Naive thymus-derived CD4-positive, alpha-beta T cell (primary cell): ENCODE results near the gene DACH1. TPM values are rescaled to one million over a fixed set of nuclear protein-coding genes. Genes with fewer than 3 reads are reported as not detected.

Source experiments
- ATAC-seq: fragments of 150-1000 bp; cut with Tn5 transposase; 2 replicates; pipeline ENCODE4 v1.10.0; 2021; ENCODE audit warnings: mild to moderate bottlenecking, moderate library complexity
- CTCF ChIA-PET: fragments of 350-600 bp; sonication (Branson Sonifier 250); formaldehyde crosslinking; loops from one replicate; lab custom pipeline; 2021; ENCODE audit warnings: antibody characterized with exemption; lab: Charles Lee
- POLR2A ChIA-PET: fragments of 350-600 bp; sonication (Branson Sonifier 250); formaldehyde crosslinking; loops from one replicate; lab custom pipeline; 2021; ENCODE audit warnings: antibody characterized with exemption, inconsistent platforms; lab: Charles Lee
- DNase-seq, 9 donors: peaks; one replicate each; pipeline versions ENCODE4 v3.0.0 to v3.0.0-alpha.2; 2020 to 2022; ENCODE audit warnings: mixed read lengths in 1 of 9
- H3K27ac ChIP-seq: one replicate; pipeline ENCODE4 v1.7.0; 2013; ENCODE audit warnings: mild to moderate bottlenecking, low read depth, low read length, moderate library complexity
- H3K27me3 ChIP-seq, 2 donors: one replicate each; pipeline ENCODE4 v1.7.0; 2013; ENCODE audit warnings: low read length in 2 of 2, mild to moderate bottlenecking in 2 of 2, moderate library complexity in 2 of 2; ENCODE audit not compliant: control insufficient read depth in 2 of 2, insufficient read depth in 2 of 2
- H3K36me3 ChIP-seq, 3 experiments: 1 replicate in 2 of 3; 2 replicates in 1 of 3; pipeline ENCODE4 v1.7.0; 2013; ENCODE audit warnings: low read length in 3 of 3, mild to moderate bottlenecking in 3 of 3, moderate library complexity in 1 of 3; ENCODE audit not compliant: insufficient read depth in 3 of 3, control insufficient read depth in 2 of 3
- H3K4me1 ChIP-seq, 2 donors: one replicate each; pipeline ENCODE4 v1.7.0; 2013; ENCODE audit warnings: low read length in 2 of 2, mild to moderate bottlenecking in 2 of 2, moderate library complexity in 1 of 2; ENCODE audit not compliant: control insufficient read depth in 2 of 2, insufficient read depth in 2 of 2
- H3K4me3 ChIP-seq: 2 replicates; pipeline ENCODE4 v1.7.0; 2013; ENCODE audit warnings: mild to moderate bottlenecking, low read length
- H3K9me3 ChIP-seq, 3 experiments: 1 replicate in 2 of 3; 2 replicates in 1 of 3; pipeline ENCODE4 v1.7.0; 2013; ENCODE audit warnings: low read length in 3 of 3; ENCODE audit not compliant: control insufficient read depth in 2 of 3
- H3K27ac Mint-ChIP-seq, 9 donors: one replicate each; pipeline ENCODE4 v1.8.0; 2020 to 2022; ENCODE audit warnings: mixed read lengths in 9 of 9, mild to moderate bottlenecking in 8 of 9, moderate library complexity in 5 of 9, inconsistent platforms in 2 of 9
- H3K27me3 Mint-ChIP-seq, 5 donors: one replicate each; pipeline ENCODE4 v1.8.0; 2021 to 2022; ENCODE audit warnings: mixed read lengths in 5 of 5, mild to moderate bottlenecking in 1 of 5
- H3K36me3 Mint-ChIP-seq, 5 donors: one replicate each; pipeline ENCODE4 v1.8.0; 2020 to 2022; ENCODE audit warnings: mixed read lengths in 5 of 5, mild to moderate bottlenecking in 3 of 5, inconsistent platforms in 1 of 5
- H3K4me1 Mint-ChIP-seq, 7 donors: one replicate each; pipeline ENCODE4 v1.8.0; 2020 to 2022; ENCODE audit warnings: mixed read lengths in 7 of 7, mild to moderate bottlenecking in 3 of 7, inconsistent platforms in 1 of 7
- H3K4me3 Mint-ChIP-seq, 10 donors: one replicate each; pipeline ENCODE4 v1.8.0; 2020 to 2022; ENCODE audit warnings: mild to moderate bottlenecking in 10 of 10, mixed read lengths in 10 of 10, moderate library complexity in 6 of 10, inconsistent platforms in 2 of 10
- H3K9me3 Mint-ChIP-seq, 11 donors: one replicate each; pipeline ENCODE4 v1.8.0; 2020 to 2022; ENCODE audit warnings: mixed read lengths in 11 of 11, mild to moderate bottlenecking in 4 of 11, inconsistent platforms in 1 of 11, moderate library complexity in 1 of 11
- intact Hi-C, 2 donors: fragments of 100-400 bp; cut with micrococcal nuclease; formaldehyde crosslinking; loops; one replicate each; pipeline ENCODE4 v1.15.1; 2023
- polyA plus RNA-seq, 2 donors: library from polyadenylated mRNA; unstranded; fragments of 300-500 nt; fragmentation: Illumina TruSeq; gene quantifications; one replicate each; pipeline ENCODE4 v1.2.3, GENCODE V29; 2021
- total RNA-seq, 6 experiments: library from RNA in 5 of 6; stranded (reverse) in 5 of 6; gene quantifications; 1 replicate in 5 of 6; 2 replicates in 1 of 6; pipeline ENCODE4 v1.2.3 and lab custom pipeline; 2021 to 2026

DACH1 gene
- total and polyA plus RNA-seq, 7 experiments from 2014 or later = 0.20 to 1.7 (median 0.57) TPM; not detected in 1

- CTCF ChIA-PET = no interaction called here
- H3K4me3 ChIP-seq = no peak overlapping the region
- H3K36me3 ChIP-seq = no peaks in the 10 kb centered on the region
- no peak overlapping the region for H3K27ac Mint-ChIP-seq
- H3K27me3 ChIP-seq = no peaks in the 10 kb centered on the region
- no peaks in the 10 kb centered on the region for H3K9me3 ChIP-seq
- intact Hi-C loops = no loop called here
- POLR2A ChIA-PET = no interaction called here
- no peaks in the 10 kb centered on the region for H3K27me3 Mint-ChIP-seq
- no peak for DNase-seq
- no peaks in the 10 kb centered on the region for H3K4me1 ChIP-seq
- no peaks in the 10 kb centered on the region for H3K36me3 Mint-ChIP-seq
- peaks cover 0 to 1% (median 0%) of the 10 kb centered on the region in 7 donors for H3K4me1 Mint-ChIP-seq
- no peak for ATAC-seq
- no peak overlapping the region for H3K27ac ChIP-seq
- H3K9me3 Mint-ChIP-seq = no peaks in the 10 kb centered on the region
- H3K4me3 Mint-ChIP-seq = no peak overlapping the region
Observed at GRCh38 chr13:71605744-71606143, 261.3 kb downstream of the DACH1 start.

- Histone ChIP-seq H3K4me1 (no peaks in the 10 kb centered on the region), H3K4me3 (no peak overlapping the region), H3K9me3 (no peaks in the 10 kb centered on the region), H3K27ac (no peak overlapping the region), H3K27me3 (no peaks in the 10 kb centered on the region), H3K36me3 (no peaks in the 10 kb centered on the region)
- ChIA-PET POLR2A (no interaction called here), CTCF (no interaction called here)
- DNase-seq (no peak), ATAC-seq (no peak)
- Mint-ChIP-seq H3K27me3 (no peaks in the 10 kb centered on the region), H3K9me3 (no peaks in the 10 kb centered on the region), H3K4me3 (no peak overlapping the region), H3K4me1 (no peaks in the 10 kb centered on the region), H3K27ac (no peak overlapping the region), H3K36me3 (no peaks in the 10 kb centered on the region)
- intact Hi-C loops = no loop called here
Observed at GRCh38 chr13:71603255-71603654, 263.7 kb downstream of the DACH1 start.

- Histone ChIP-seq H3K4me3 (no peak overlapping the region), H3K27ac (no peak overlapping the region), H3K27me3 (no peaks in the 10 kb centered on the region), H3K4me1 (no peaks in the 10 kb centered on the region), H3K9me3 (no peaks in the 10 kb centered on the region), H3K36me3 (no peaks in the 10 kb centered on the region)
- Mint-ChIP-seq H3K4me1 (no peaks in the 10 kb centered on the region), H3K27ac (no peak overlapping the region), H3K36me3 (no peaks in the 10 kb centered on the region), H3K4me3 (no peak overlapping the region), H3K9me3 (no peaks in the 10 kb centered on the region), H3K27me3 (no peaks in the 10 kb centered on the region)
- ChIA-PET CTCF (no interaction called here), POLR2A (no interaction called here)
- DNase-seq (no peak), ATAC-seq (no peak)
- intact Hi-C loops = no loop called here
Observed at GRCh38 chr13:71602344-71602743, 264.7 kb downstream of the DACH1 start.

GRCh38 chr13:71597150-71597549 is 269.9 kb downstream of the DACH1 start:
- H3K27ac Mint-ChIP-seq = no peak overlapping the region
- no peaks in the 10 kb centered on the region for H3K27me3 Mint-ChIP-seq
- intact Hi-C loops = no loop called here
- CTCF ChIA-PET = no interaction called here
- H3K4me1 ChIP-seq = no peaks in the 10 kb centered on the region
- H3K4me1 Mint-ChIP-seq = no peaks in the 10 kb centered on the region
- H3K27me3 ChIP-seq = no peaks in the 10 kb centered on the region
- DNase-seq = no peak
- no peak overlapping the region for H3K4me3 Mint-ChIP-seq
- no peaks in the 10 kb centered on the region for H3K36me3 ChIP-seq
- no peaks in the 10 kb centered on the region for H3K9me3 ChIP-seq
- H3K9me3 Mint-ChIP-seq = peaks cover 0 to 5% (median 0%) of the 10 kb centered on the region in 11 donors
- POLR2A ChIA-PET = no interaction called here
- no peak overlapping the region for H3K27ac ChIP-seq
- ATAC-seq = no peak
- no peak overlapping the region for H3K4me3 ChIP-seq
- no peaks in the 10 kb centered on the region for H3K36me3 Mint-ChIP-seq

- CTCF ChIA-PET = no interaction called here
- DNase-seq (no peak), ATAC-seq (no peak)
- intact Hi-C loops = no loop called here
- Mint-ChIP-seq H3K27ac (no peak overlapping the region), H3K27me3 (no peaks in the 10 kb centered on the region), H3K9me3 (peaks cover 0 to 5% (median 0%) of the 10 kb centered on the region in 11 donors), H3K4me1 (no peaks in the 10 kb centered on the region), H3K36me3 (no peaks in the 10 kb centered on the region), H3K4me3 (no peak overlapping the region)
- Histone ChIP-seq H3K4me3 (no peak overlapping the region), H3K9me3 (no peaks in the 10 kb centered on the region), H3K27me3 (no peaks in the 10 kb centered on the region), H3K4me1 (no peaks in the 10 kb centered on the region), H3K27ac (no peak overlapping the region), H3K36me3 (no peaks in the 10 kb centered on the region)
- POLR2A ChIA-PET = no interaction called here
Observed at GRCh38 chr13:71596116-71596515, 270.9 kb downstream of the DACH1 start.

- POLR2A ChIA-PET = no interaction called here
Observed at GRCh38 chr13:71593566-71593965, 273.4 kb downstream of the DACH1 start.

GRCh38 chr13:71591374-71591773 is 275.6 kb downstream of the DACH1 start:
- ATAC-seq (peak; percentile 51), DNase-seq (no peak)
- Histone ChIP-seq H3K27ac (no peak overlapping the region), H3K9me3 (no peaks in the 10 kb centered on the region), H3K27me3 (no peaks in the 10 kb centered on the region), H3K4me3 (no peak overlapping the region), H3K4me1 (no peaks in the 10 kb centered on the region), H3K36me3 (no peaks in the 10 kb centered on the region)
- Mint-ChIP-seq H3K4me1 (no peaks in the 10 kb centered on the region), H3K36me3 (no peaks in the 10 kb centered on the region), H3K9me3 (peaks cover 0 to 5% (median 0%) of the 10 kb centered on the region in 11 donors), H3K4me3 (no peak overlapping the region), H3K27me3 (no peaks in the 10 kb centered on the region), H3K27ac (no peak overlapping the region)
- POLR2A ChIA-PET = no interaction called here
- CTCF ChIA-PET = no interaction called here
- intact Hi-C loops = no loop called here

More at GRCh38 chr13:71593566-71593965, 273.4 kb downstream of the DACH1 start:
- intact Hi-C loops = no loop called here
- no peak overlapping the region for H3K27ac Mint-ChIP-seq
- H3K4me1 Mint-ChIP-seq = no peaks in the 10 kb centered on the region
- Histone ChIP-seq H3K4me1 (no peaks in the 10 kb centered on the region), H3K4me3 (no peak overlapping the region), H3K27ac (no peak overlapping the region), H3K9me3 (no peaks in the 10 kb centered on the region), H3K36me3 (no peaks in the 10 kb centered on the region), H3K27me3 (no peaks in the 10 kb centered on the region)
- H3K4me3 Mint-ChIP-seq = no peak overlapping the region
- no peak for DNase-seq
- H3K36me3 Mint-ChIP-seq = no peaks in the 10 kb centered on the region
- H3K9me3 Mint-ChIP-seq = peaks cover 0 to 5% (median 0%) of the 10 kb centered on the region in 11 donors
- no peak for ATAC-seq
- no peaks in the 10 kb centered on the region for H3K27me3 Mint-ChIP-seq
- CTCF ChIA-PET = no interaction called here
